Stimulated activated memory B cell treated with anti-CD40 and anti-IgM and Interleukin-4, amounts not matched to agents 10 μg/mL and 1 μg/mL and 100 μg/mL, for 72 hours (primary cell): Measurements from ENCODE around the gene PLEKHG4B.

Experiments
- ATAC-seq: fragments of 150-1000 bp; cut with Tn5 transposase; 2 replicates; pipeline ENCODE4 v1.10.0; 2021
- H3K27ac Mint-ChIP-seq: one replicate; pipeline ENCODE4 v1.8.0; 2022; ENCODE audit warnings: mild to moderate bottlenecking, mixed read lengths
- H3K27me3 Mint-ChIP-seq: one replicate; pipeline ENCODE4 v1.8.0; 2022; ENCODE audit warnings: mixed read lengths
- H3K36me3 Mint-ChIP-seq: one replicate; pipeline ENCODE4 v1.8.0; 2022; ENCODE audit warnings: mixed read lengths
- H3K4me1 Mint-ChIP-seq: one replicate; pipeline ENCODE4 v1.8.0; 2022; ENCODE audit warnings: mixed read lengths
- H3K4me3 Mint-ChIP-seq: one replicate; pipeline ENCODE4 v1.8.0; 2022; ENCODE audit warnings: mild to moderate bottlenecking, moderate library complexity, mixed read lengths
- H3K9me3 Mint-ChIP-seq: one replicate; pipeline ENCODE4 v1.8.0; 2022; ENCODE audit warnings: mixed read lengths

Gene PLEKHG4B

DNA sequence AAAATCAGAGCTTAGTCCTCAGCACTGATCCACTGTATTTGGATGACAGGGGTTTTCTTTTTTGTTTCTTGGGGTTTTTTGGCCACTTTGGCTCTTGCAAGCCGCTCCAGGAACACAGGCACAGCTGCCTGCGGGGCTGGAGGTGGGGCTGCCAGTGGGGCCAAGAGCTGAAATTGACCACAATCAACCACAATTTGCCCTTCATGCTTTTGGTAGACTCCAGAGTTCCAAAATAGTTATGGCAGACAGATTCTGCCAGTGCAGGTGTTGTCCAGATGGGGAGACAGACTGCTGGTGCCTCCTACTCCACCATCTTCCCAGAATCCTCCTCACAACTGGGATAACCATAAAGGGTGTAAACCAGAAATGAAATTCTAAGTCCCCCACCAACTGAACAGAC is 36.5 kb downstream of the PLEKHG4B start:
- Mint-ChIP-seq H3K27me3 (peaks cover 62% of the 10 kb centered on the region), H3K4me1 (no peaks in the 10 kb centered on the region), H3K4me3 (no peak overlapping the region), H3K36me3 (peaks cover 8% of the 10 kb centered on the region), H3K9me3 (peaks cover 13% of the 10 kb centered on the region), H3K27ac (no peak overlapping the region)
- ATAC-seq: no peak

DNA sequence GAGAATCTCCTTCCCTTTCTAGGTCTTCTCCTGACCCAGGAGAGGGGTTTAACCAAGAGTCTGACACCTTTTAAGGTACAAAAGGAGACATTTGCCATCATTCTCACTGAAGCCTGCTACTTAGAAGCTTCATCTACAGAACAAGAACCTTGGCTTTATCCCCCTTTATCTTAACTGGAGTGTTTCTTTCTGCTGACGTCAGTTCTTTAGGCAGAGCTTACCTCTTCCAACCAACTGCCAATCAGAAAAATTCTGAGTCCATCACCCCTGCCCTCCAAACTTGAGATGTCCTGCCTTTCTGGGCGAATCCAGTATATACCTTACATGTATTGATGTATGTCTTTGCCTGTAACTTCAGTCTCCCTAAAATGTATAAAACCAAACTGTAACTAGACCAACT is 37.2 kb downstream of the PLEKHG4B start:
- H3K27me3 Mint-ChIP-seq: peaks cover 56% of the 10 kb centered on the region
- no peak for ATAC-seq
- H3K4me3 Mint-ChIP-seq: no peak overlapping the region
- H3K27ac Mint-ChIP-seq: no peak overlapping the region
- peaks cover 8% of the 10 kb centered on the region for H3K36me3 Mint-ChIP-seq
- H3K9me3 Mint-ChIP-seq: peaks cover 8% of the 10 kb centered on the region
- no peaks in the 10 kb centered on the region for H3K4me1 Mint-ChIP-seq

DNA sequence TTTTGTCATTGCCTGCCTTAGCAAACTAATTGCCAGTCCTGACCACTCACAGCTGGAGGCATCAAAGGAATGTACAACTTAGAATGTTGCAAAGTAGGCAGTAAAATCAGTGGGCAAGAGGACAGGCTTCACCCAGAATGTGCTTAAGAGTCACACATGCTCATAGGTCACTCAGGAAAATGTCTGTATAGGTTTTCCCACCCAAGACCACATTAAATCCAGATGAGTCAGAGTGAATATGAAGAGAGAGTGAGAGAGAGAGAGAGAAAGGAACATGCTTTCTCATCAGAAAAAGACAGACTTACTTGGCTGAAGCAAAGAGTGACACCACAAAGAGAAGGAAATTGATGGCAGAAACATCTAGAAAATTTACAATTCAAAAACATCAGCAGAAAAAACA is 37.9 kb downstream of the PLEKHG4B start:
- no peak overlapping the region for H3K27ac Mint-ChIP-seq
- peaks cover 49% of the 10 kb centered on the region for H3K27me3 Mint-ChIP-seq
- no peak for ATAC-seq
- no peak overlapping the region for H3K4me3 Mint-ChIP-seq
- H3K36me3 Mint-ChIP-seq: peaks cover 8% of the 10 kb centered on the region
- peaks cover 8% of the 10 kb centered on the region for H3K9me3 Mint-ChIP-seq
- H3K4me1 Mint-ChIP-seq: no peaks in the 10 kb centered on the region

DNA sequence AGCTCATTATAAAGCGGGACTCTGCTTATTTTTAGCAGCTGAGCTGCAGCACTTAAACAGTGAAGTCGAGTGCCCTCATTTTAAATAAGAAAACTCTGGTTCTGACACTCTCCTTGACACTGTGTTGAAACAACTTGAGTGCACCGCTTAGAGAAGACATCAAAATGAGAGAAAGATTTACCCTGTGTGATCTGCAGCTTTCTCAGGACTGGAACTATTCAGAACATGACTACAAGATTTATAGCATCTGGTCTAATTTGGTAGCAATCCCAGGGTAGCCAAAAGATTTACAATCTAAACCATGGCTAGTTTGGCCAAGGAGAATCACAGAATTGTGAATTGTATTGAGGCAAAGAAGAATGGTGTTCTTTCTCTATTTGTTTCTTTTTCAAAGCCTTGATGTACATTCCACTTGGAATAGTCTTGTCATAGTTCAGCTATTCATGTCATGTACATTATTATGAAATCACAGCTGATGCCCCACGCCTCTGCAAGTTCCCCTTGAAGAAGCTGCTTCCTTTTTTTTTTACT is 38.7 kb downstream of the PLEKHG4B start:
- Mint-ChIP-seq H3K4me3 (no peak overlapping the region), H3K27me3 (peaks cover 47% of the 10 kb centered on the region), H3K9me3 (peaks cover 8% of the 10 kb centered on the region), H3K27ac (no peak overlapping the region), H3K36me3 (peaks cover 8% of the 10 kb centered on the region), H3K4me1 (no peaks in the 10 kb centered on the region)
- ATAC-seq: no peak

DNA sequence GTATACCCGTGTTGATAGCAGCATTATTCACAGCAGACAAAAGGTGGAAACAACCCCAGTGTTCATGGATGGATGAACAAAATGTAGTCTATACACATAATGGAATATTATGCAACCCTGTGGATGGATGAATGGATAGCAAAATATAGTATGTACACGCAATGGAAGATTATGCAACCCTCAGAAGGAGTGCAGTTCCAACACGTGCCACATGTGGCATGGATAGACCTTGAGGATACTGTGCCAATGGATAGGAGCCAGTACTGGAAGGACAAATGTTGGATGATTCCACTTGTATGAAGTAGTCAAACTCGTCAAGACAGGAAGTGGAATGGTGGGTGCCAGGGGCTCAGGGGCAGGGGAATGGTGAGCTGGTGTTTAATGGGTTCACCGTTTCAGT is 44.9 kb downstream of the PLEKHG4B start:
- no peaks in the 10 kb centered on the region for H3K9me3 Mint-ChIP-seq
- ATAC-seq: no peak
- no peaks in the 10 kb centered on the region for H3K36me3 Mint-ChIP-seq
- H3K27me3 Mint-ChIP-seq: peaks cover 20% of the 10 kb centered on the region
- H3K4me1 Mint-ChIP-seq: no peaks in the 10 kb centered on the region
- H3K27ac Mint-ChIP-seq: no peak overlapping the region
- H3K4me3 Mint-ChIP-seq: no peak overlapping the region

DNA sequence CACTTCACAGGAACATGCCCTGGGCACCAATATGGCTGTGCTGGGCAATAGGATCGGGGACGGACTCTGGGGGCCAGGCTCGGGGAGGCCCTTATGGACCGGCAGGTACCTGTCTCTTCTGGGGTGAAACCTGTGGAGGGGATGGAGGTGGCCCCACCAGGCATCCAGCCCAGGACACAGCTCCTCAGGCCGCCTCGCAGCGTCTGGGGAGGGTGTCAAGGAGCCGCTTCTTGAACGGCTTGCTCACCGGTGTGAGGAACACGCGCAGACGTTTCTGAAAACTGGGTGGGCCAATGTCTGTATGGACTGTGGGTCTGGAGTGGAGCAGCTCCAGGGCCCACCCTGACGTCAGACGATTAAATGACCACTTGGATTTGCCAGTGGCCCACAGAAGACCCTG is 45.8 kb downstream of the PLEKHG4B start:
- Mint-ChIP-seq H3K9me3 (no peaks in the 10 kb centered on the region), H3K4me3 (no peak overlapping the region), H3K4me1 (no peaks in the 10 kb centered on the region), H3K27ac (no peak overlapping the region), H3K36me3 (no peaks in the 10 kb centered on the region), H3K27me3 (peaks cover 20% of the 10 kb centered on the region)
- ATAC-seq: no peak

DNA sequence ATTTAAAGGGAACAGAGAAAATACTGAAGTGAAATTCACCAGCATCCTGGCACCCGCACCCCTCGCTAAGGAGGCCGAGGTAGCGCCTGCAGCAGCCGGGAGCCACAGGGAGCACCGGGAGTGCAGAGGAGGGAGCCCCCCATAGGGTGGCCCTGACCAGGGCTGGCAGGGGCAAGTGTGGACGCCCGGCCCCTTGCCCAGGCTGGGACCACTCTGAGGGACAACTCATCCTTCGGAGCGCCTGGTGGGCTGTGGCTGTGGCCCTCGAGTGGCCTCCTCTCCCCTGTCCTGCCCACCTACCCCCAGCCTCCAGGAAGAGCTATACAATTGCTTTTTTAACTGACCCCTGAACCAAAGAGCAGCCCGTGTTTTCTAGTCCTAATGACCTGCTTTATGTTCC is 47.0 kb downstream of the PLEKHG4B start:
- peaks cover 25% of the 10 kb centered on the region for H3K27me3 Mint-ChIP-seq
- no peak overlapping the region for H3K4me3 Mint-ChIP-seq
- H3K27ac Mint-ChIP-seq: no peak overlapping the region
- no peak for ATAC-seq
- no peaks in the 10 kb centered on the region for H3K9me3 Mint-ChIP-seq
- no peaks in the 10 kb centered on the region for H3K36me3 Mint-ChIP-seq
- no peaks in the 10 kb centered on the region for H3K4me1 Mint-ChIP-seq

DNA sequence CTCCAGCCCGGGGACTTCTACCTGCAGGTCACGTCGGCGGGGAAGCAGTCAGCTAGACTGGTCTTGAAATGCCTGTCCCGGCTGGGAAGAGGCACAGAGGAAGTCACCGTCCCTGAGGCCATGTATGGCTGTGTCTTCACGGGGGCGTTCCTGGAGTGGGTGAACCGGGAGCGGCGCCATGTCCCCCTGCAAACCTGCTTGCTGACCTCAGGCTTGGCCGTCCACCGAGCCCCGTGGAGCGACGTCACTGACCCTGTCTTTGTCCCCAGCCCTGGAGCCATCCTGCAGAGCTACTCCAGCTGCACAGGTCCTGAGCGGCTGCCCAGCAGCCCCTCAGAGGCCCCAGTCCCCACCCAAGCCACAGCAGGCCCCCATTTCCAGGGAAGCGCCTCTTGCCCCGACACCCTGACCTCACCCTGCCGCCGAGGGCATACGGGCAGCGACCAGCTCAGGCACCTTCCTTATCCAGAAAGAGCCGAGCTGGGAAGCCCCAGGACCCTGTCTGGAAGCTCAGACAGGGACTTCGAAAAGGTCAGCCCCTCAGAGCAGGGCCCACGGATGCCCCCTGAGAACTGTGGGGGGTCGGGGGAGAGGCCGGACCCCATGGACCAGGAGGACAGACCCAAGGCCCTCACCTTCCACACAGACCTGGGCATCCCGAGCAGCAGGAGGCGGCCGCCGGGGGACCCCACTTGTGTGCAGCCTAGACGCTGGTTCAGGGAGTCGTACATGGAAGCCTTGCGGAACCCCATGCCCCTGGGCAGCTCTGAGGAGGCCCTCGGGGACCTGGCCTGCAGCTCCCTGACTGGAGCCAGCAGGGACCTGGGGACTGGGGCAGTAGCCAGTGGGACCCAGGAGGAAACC is 47.8 kb downstream of the PLEKHG4B start:
- ATAC-seq: no peak
- Mint-ChIP-seq H3K9me3 (no peaks in the 10 kb centered on the region), H3K27me3 (peaks cover 30% of the 10 kb centered on the region), H3K36me3 (no peaks in the 10 kb centered on the region), H3K4me1 (no peaks in the 10 kb centered on the region), H3K4me3 (no peak overlapping the region), H3K27ac (no peak overlapping the region)

DNA sequence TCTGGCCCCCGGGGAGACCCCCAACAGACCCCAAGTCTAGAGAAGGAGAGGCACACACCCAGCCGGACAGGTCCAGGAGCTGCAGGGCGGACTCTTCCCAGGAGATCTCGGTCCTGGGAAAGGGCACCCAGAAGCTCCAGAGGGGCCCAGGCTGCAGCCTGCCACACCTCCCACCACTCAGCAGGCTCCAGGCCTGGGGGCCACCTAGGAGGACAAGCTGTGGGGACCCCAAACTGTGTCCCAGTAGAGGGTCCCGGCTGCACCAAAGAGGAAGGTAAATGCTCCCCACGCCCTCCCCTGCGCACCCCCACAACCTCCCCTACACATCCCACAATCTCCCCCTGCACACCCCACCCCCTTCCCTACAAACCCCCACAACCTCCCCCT is 48.5 kb downstream of the PLEKHG4B start:
- Mint-ChIP-seq H3K4me1 (no peaks in the 10 kb centered on the region), H3K27me3 (peaks cover 36% of the 10 kb centered on the region), H3K9me3 (no peaks in the 10 kb centered on the region), H3K27ac (no peak overlapping the region), H3K36me3 (no peaks in the 10 kb centered on the region), H3K4me3 (no peak overlapping the region)
- no peak for ATAC-seq

DNA sequence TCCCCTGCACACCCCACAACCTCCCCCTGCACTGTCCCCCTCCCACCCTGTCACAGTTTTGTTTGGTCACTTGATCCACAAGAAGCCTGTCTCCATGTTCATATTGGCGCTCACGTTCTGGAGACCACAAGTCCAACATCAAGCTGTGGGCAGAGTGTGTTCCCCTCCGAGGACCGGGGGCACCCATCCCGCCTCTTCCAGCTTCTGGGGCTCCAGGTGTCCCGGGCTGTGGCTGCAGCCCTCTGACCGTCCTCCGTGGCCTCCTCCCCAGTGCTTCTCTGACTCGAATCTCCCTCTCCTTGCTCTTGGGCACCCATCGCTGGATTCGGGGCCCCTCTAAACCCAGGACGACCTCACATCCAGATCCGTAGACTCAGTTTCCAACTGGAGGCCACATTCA is 49.2 kb downstream of the PLEKHG4B start:
- peaks cover 43% of the 10 kb centered on the region for H3K27me3 Mint-ChIP-seq
- no peaks in the 10 kb centered on the region for H3K4me1 Mint-ChIP-seq
- H3K27ac Mint-ChIP-seq: no peak overlapping the region
- H3K4me3 Mint-ChIP-seq: no peak overlapping the region
- no peaks in the 10 kb centered on the region for H3K36me3 Mint-ChIP-seq
- no peak for ATAC-seq
- H3K9me3 Mint-ChIP-seq: peaks cover under 1% of the 10 kb centered on the region

DNA sequence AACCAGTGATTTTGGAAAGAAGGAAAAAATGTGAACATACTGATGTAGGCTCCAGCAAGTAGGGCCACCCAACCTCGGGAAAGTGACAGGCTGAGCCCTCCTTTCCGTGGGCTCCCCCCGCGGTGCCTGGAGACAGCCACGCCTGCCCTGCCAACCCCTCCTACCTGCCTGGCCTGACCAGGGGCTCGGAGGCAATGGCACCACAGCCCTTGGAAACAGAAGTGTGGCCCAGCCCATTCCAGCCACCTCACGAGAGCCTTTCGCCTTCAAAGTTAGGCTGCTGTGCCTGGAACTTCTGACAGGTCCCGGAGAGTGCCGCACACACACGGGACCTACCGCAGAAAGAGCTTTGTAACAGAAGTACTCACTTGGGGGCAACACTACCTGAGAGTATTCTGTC is 49.8 kb downstream of the PLEKHG4B start:
- no peak for ATAC-seq
- Mint-ChIP-seq H3K9me3 (peaks cover 6% of the 10 kb centered on the region), H3K4me3 (no peak overlapping the region), H3K27ac (no peak overlapping the region), H3K36me3 (peaks cover 4% of the 10 kb centered on the region), H3K27me3 (peaks cover 48% of the 10 kb centered on the region), H3K4me1 (no peaks in the 10 kb centered on the region)

DNA sequence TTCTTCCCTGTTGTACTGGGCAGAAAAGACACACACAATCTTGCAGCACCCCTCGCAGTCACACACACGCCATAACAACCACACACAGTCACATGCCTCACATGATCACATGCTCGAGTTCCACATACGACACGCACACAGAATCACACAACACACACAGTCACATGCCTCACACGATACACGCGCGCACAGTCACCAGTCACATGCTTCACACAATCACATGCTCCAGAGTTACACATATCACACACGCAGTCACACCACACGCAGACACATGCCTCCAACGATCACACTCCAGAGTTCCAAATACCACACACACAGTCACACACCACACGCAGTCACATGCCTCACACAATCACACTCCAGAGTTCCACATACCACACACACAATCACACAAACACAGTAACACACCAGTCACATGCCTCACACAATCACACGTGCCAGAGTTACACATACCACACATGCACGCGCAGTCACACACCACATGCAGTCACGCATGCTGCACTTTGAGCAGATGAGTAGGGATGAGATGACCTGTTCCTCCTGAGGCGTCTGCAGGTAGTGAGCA is 50.4 kb downstream of the PLEKHG4B start:
- no peaks in the 10 kb centered on the region for H3K4me1 Mint-ChIP-seq
- H3K27ac Mint-ChIP-seq: no peak overlapping the region
- peaks cover 11% of the 10 kb centered on the region for H3K9me3 Mint-ChIP-seq
- ATAC-seq: no peak
- peaks cover 54% of the 10 kb centered on the region for H3K27me3 Mint-ChIP-seq
- H3K36me3 Mint-ChIP-seq: peaks cover 6% of the 10 kb centered on the region
- H3K4me3 Mint-ChIP-seq: no peak overlapping the region

DNA sequence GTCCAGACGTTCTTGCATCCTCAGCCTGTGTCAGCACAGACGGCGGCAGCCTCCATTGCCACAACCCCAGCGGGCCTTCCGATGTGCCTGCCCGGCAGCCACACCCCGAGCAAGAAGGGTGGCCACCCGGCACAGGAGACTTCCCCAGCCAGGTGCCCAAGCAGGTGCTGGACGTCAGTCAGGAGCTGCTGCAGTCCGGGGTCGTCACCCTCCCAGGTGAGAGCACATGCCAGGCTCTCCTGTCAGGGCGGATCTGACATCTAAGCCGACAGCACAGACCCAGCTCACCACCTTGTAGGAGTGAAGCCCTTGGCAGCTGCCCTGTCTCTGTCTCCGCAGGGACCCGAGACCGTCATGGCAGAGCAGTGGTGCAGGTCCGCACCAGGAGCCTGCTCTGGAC is 51.1 kb downstream of the PLEKHG4B start:
- Mint-ChIP-seq H3K27me3 (peaks cover 54% of the 10 kb centered on the region), H3K27ac (no peak overlapping the region), H3K4me3 (no peak overlapping the region)

DNA sequence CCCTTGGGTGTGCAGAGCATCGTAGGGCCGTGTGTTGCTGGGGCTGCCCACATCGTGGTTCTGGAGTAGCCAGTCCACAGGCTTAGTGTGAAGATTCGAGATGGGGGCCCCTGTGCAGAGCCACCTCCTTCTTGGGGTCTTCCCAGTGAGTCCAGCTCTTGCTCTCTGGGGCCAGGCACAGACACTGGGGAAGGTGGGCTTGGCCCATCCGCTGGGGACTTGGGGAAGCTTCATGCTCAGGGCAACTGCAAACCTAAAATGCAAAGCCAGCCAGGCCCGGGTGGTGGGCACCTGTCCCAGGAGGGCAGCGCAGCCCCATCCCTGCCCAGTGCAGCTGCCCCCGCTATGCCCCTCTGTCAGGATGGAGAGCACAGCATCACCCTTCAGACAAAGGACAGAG is 53.0 kb downstream of the PLEKHG4B start:
- no peak overlapping the region for H3K4me3 Mint-ChIP-seq
- peaks cover 6% of the 10 kb centered on the region for H3K36me3 Mint-ChIP-seq
- no peak for ATAC-seq
- H3K4me1 Mint-ChIP-seq: no peaks in the 10 kb centered on the region
- H3K27ac Mint-ChIP-seq: no peak overlapping the region
- H3K27me3 Mint-ChIP-seq: peaks cover 54% of the 10 kb centered on the region
- peaks cover 21% of the 10 kb centered on the region for H3K9me3 Mint-ChIP-seq

More for the DNA sequence above, 51.1 kb downstream of the PLEKHG4B start:
- no peaks in the 10 kb centered on the region for H3K4me1 Mint-ChIP-seq
- peaks cover 16% of the 10 kb centered on the region for H3K9me3 Mint-ChIP-seq
- ATAC-seq: peak; percentile 17
- H3K36me3 Mint-ChIP-seq: peaks cover 6% of the 10 kb centered on the region

DNA sequence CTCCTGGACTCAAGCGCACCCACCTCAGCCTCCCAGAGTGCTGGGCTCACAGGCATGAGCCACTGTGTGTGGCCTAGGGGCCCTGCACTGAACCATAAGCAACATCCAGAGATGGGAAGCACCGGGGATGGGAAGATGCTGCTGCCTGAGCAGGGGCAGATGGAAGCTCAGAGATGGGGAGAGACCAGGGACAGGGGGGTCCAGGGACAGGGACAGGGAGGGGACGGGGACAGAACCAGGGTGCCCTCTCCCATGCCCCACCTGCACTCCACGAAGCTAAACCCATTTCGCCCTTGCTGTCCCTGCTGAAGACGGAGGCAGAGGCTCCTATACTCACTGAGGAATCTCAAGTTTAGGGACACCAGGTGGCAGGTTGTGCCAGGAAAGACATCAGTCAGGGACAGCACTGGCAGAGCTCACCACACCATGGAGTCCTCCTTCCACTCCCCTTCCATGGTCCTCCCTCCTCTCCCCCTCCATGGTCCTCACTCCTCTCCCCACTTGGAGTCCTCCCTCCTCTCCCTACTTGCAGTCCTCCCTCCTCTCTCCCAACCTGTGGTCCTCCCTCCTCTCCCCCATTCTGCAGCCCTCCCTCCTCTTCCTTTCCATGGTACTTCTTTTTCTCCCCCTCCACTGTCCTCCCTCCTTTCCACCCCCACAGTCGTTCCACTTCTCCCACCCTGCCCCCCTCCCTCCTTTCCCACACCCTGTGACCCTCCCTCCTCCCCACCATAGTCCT is 53.8 kb downstream of the PLEKHG4B start:
- H3K4me1 Mint-ChIP-seq: no peaks in the 10 kb centered on the region
- H3K36me3 Mint-ChIP-seq: peaks cover 6% of the 10 kb centered on the region
- peaks cover 54% of the 10 kb centered on the region for H3K27me3 Mint-ChIP-seq
- peaks cover 21% of the 10 kb centered on the region for H3K9me3 Mint-ChIP-seq
- no peak for ATAC-seq
- H3K4me3 Mint-ChIP-seq: no peak overlapping the region
- no peak overlapping the region for H3K27ac Mint-ChIP-seq
